ENCODE results near the gene LAX1.

- TF ChIP-seq CTCF (IDR thresholded peaks at IDR 0.05; ENCODE audit: low read depth, low read length) (no peak), EZH2phosphoT487 (IDR thresholded peaks at IDR 0.05; ENCODE audit: low read depth) (no peak)
Observed at GRCh38 chr1:203777596-203777995, 12.6 kb downstream of the LAX1 start.
